IMR-90 (cell line): ENCODE measurements around the gene PDE11A. TPM values are rescaled to one million over a fixed set of nuclear protein-coding genes. Genes with fewer than 3 reads are reported as not detected.
A peak's percentile ranks its signal among the peaks of the same experiment; 100 is the strongest.

Source experiments
- ATAC-seq: fragments of 200-7000 bp; cut with Tn5 transposase; 2 replicates; pipeline ENCODE4 v1.9.1; 2020; ENCODE audit warnings: low read depth, mild to moderate bottlenecking, moderate library complexity
- BruUV-seq: library from RNA; stranded (reverse); fragments of 400-500 nt; replicated peaks from 2 replicates; lab custom pipeline; 2021; lab: Mats Ljungman, UMichigan
- CTCF ChIA-PET: fragments of 300-600 bp; formaldehyde crosslinking; extraction: SDS; loops from one replicate; lab custom pipeline; 2021; ENCODE audit warnings: antibody characterized with exemption; lab: Yijun Ruan, JAX
- POLR2A ChIA-PET: fragments of 300-600 bp; sonication (Branson Sonifier 250); formaldehyde crosslinking; loops from one replicate; lab custom pipeline; 2022; ENCODE audit warnings: antibody characterized with exemption; ENCODE audit not compliant: unreplicated experiment; lab: Charles Lee
- DNase-seq: peaks from one replicate; pipeline ENCODE4 v3.0.0; 2013
- H2AFZ ChIP-seq: replicated peaks from 2 replicates; pipeline ENCODE3; 2013; ENCODE audit warnings: low read length, mild to moderate bottlenecking; ENCODE audit not compliant: poor library complexity
- H2AK5ac ChIP-seq: 2 replicates; pipeline ENCODE4 v1.6.1; 2013; ENCODE audit warnings: low read depth, low read length, inconsistent platforms
- H2AK9ac ChIP-seq: replicated peaks from 2 replicates; pipeline ENCODE3; 2013; ENCODE audit warnings: mild to moderate bottlenecking, low read depth, low read length, moderate library complexity; ENCODE audit not compliant: poor library complexity
- H2BK120ac ChIP-seq: 2 replicates; pipeline ENCODE4 v1.6.1; 2013; ENCODE audit warnings: low read depth, low read length, inconsistent platforms
- H2BK15ac ChIP-seq: 3 replicates; pipeline ENCODE4 v1.6.1; 2013; ENCODE audit warnings: low read depth, low read length, inconsistent platforms
- H2BK20ac ChIP-seq: 2 replicates; pipeline ENCODE4 v1.6.1; 2013; ENCODE audit warnings: low read depth, mild to moderate bottlenecking, inconsistent platforms, low read length, moderate library complexity
- H2BK5ac ChIP-seq: 2 replicates; pipeline ENCODE4 v1.6.1; 2013; ENCODE audit warnings: mild to moderate bottlenecking, low read depth, low read length, inconsistent platforms; ENCODE audit not compliant: poor library complexity, severe bottlenecking
- H3K14ac ChIP-seq: replicated peaks from 2 replicates; pipeline ENCODE4 v1.6.1; 2013; ENCODE audit warnings: low read depth, low read length, inconsistent platforms
- H3K18ac ChIP-seq: 2 replicates; pipeline ENCODE4 v1.6.1; 2013; ENCODE audit warnings: low read depth, low read length, control low read depth
- H3K23ac ChIP-seq: 2 replicates; pipeline ENCODE4 v1.6.1; 2013; ENCODE audit warnings: low read depth, low read length, inconsistent platforms
- H3K27ac ChIP-seq: 2 replicates; pipeline ENCODE4 v1.5.1; 2013; ENCODE audit warnings: mild to moderate bottlenecking, control low read depth, low read length; ENCODE audit not compliant: insufficient read depth
- H3K27me3 ChIP-seq: 2 replicates; pipeline ENCODE4 v1.6.1; 2013; ENCODE audit warnings: low read length; ENCODE audit not compliant: control insufficient read depth, insufficient read depth
- H3K36me3 ChIP-seq: 2 replicates; pipeline ENCODE4 v1.6.1; 2013; ENCODE audit warnings: low read length, mixed read lengths; ENCODE audit not compliant: control insufficient read depth, insufficient read depth
- H3K4ac ChIP-seq: 2 replicates; pipeline ENCODE4 v1.6.1; 2013; ENCODE audit warnings: low read depth, low read length, inconsistent platforms
- H3K4me1 ChIP-seq: 2 replicates; pipeline ENCODE4 v1.6.1; 2013; ENCODE audit warnings: low read length, mixed read lengths; ENCODE audit not compliant: control insufficient read depth, insufficient read depth
- H3K4me2 ChIP-seq: 2 replicates; pipeline ENCODE4 v1.6.1; 2013; ENCODE audit warnings: low read depth, mild to moderate bottlenecking, control low read depth, low read length, moderate library complexity
- H3K4me3 ChIP-seq: 2 replicates; pipeline ENCODE4 v1.5.1; 2013; ENCODE audit warnings: low read depth, mild to moderate bottlenecking, control low read depth, low read length, moderate library complexity; ENCODE audit not compliant: insufficient read depth
- H3K56ac ChIP-seq: 2 replicates; pipeline ENCODE4 v1.6.1; 2013; ENCODE audit warnings: low read length, inconsistent platforms; ENCODE audit not compliant: insufficient read depth; ENCODE audit errors: extremely low read depth
- H3K79me1 ChIP-seq, 2 experiments: 2 replicates each; pipeline ENCODE4 v1.6.1; 2013; ENCODE audit warnings: low read length in 2 of 2, inconsistent platforms in 1 of 2, low read depth in 1 of 2
- H3K9ac ChIP-seq: 2 replicates; pipeline ENCODE4 v1.6.1; 2013; ENCODE audit warnings: low read depth, low read length, control low read depth
- H3K9me1 ChIP-seq: 2 replicates; pipeline ENCODE4 v1.6.1; 2013; ENCODE audit warnings: low read length, inconsistent platforms; ENCODE audit not compliant: insufficient read depth
- H3K9me3 ChIP-seq: 2 replicates; pipeline ENCODE4 v1.6.1; 2013; ENCODE audit warnings: low read length; ENCODE audit not compliant: control insufficient read depth, insufficient read depth
- H4K20me1 ChIP-seq: 2 replicates; pipeline ENCODE4 v1.6.1; 2013; ENCODE audit warnings: low read length, inconsistent platforms; ENCODE audit not compliant: insufficient read depth
- H4K5ac ChIP-seq: 2 replicates; pipeline ENCODE4 v1.6.1; 2013; ENCODE audit warnings: mild to moderate bottlenecking, low read depth, low read length, control low read depth
- H4K8ac ChIP-seq, 2 experiments: 2 replicates each; pipeline ENCODE4 v1.6.1; 2013; ENCODE audit warnings: low read depth in 2 of 2, low read length in 2 of 2, control low read depth in 1 of 2, inconsistent platforms in 1 of 2
- H4K91ac ChIP-seq: 2 replicates; pipeline ENCODE4 v1.6.1; 2013; ENCODE audit warnings: low read depth, low read length, inconsistent platforms; ENCODE audit not compliant: insufficient read depth
- BHLHE40 ChIP-seq: fragments of 150-350 bp; IDR thresholded peaks from 2 replicates; pipeline ENCODE4 v1.6.1; 2016; ENCODE audit warnings: mild to moderate bottlenecking, low read depth, low read length
- CHD1 ChIP-seq: IDR thresholded peaks from 2 replicates; pipeline ENCODE4 v1.6.1; 2012; ENCODE audit warnings: low read depth, low read length, improper control_type of control experiment
- CTCF ChIP-seq: conservative IDR thresholded peaks from 2 replicates; pipeline ENCODE4 v1.5.1; 2012; ENCODE audit warnings: mild to moderate bottlenecking, low read depth, low read length, improper control_type of control experiment
- ELK1 ChIP-seq: fragments of 150-350 bp; IDR thresholded peaks from 2 replicates; pipeline ENCODE4 v1.6.1; 2016; ENCODE audit warnings: low read depth, mild to moderate bottlenecking, low read length, moderate library complexity, borderline replicate concordance
- FOS ChIP-seq: fragments of 150-350 bp; IDR thresholded peaks from 2 replicates; pipeline ENCODE4 v1.6.1; 2016; ENCODE audit warnings: low read depth, low read length
- MAFK ChIP-seq: IDR thresholded peaks from 2 replicates; pipeline ENCODE4 v1.6.1; 2012; ENCODE audit warnings: low read depth, low read length, improper control_type of control experiment
- MAZ ChIP-seq: IDR thresholded peaks from 2 replicates; pipeline ENCODE4 v1.6.1; 2012; ENCODE audit warnings: low read depth, mild to moderate bottlenecking, low read length, improper control_type of control experiment, moderate library complexity, borderline replicate concordance
- MXI1 ChIP-seq: IDR thresholded peaks from 2 replicates; pipeline ENCODE4 v1.6.1; 2012; ENCODE audit warnings: low read depth, mild to moderate bottlenecking, low read length, moderate library complexity, borderline replicate concordance
- NFE2L2 ChIP-seq: fragments of 150-350 bp; IDR thresholded peaks from 2 replicates; pipeline ENCODE4 v1.6.1; 2016; ENCODE audit warnings: low read depth, mild to moderate bottlenecking, low read length
- RCOR1 ChIP-seq: IDR thresholded peaks from 2 replicates; pipeline ENCODE4 v1.6.1; 2012; ENCODE audit warnings: mild to moderate bottlenecking, low read length, improper control_type of control experiment; ENCODE audit not compliant: insufficient replicate concordance
- RFX5 ChIP-seq: IDR thresholded peaks from 2 replicates; pipeline ENCODE4 v1.8.0; 2012; ENCODE audit warnings: low read depth, mild to moderate bottlenecking, low read length, moderate library complexity
- SMC3 ChIP-seq: fragments of 150-350 bp; IDR thresholded peaks from 2 replicates; pipeline ENCODE4 v1.6.1; 2016; ENCODE audit warnings: low read depth, mild to moderate bottlenecking, antibody characterized with exemption, low read length, moderate library complexity
- USF2 ChIP-seq: fragments of 150-350 bp; IDR thresholded peaks from 2 replicates; pipeline ENCODE4 v1.6.1; 2017; ENCODE audit warnings: mild to moderate bottlenecking, antibody characterized with exemption, low read length, low read depth
- WGBS, 2 experiments: methylation state at CpG; one replicate each; pipeline versions ENCODE4 v1.1.5 to v1.1.7; 2013; ENCODE audit warnings: missing lambda C conversion rate in 2 of 2; ENCODE audit not compliant: insufficient read length in 1 of 2; ENCODE audit errors: extremely low coverage in 2 of 2; 5-methylcytosine and 5-hydroxymethylcytosine counted together
- dilution Hi-C: fragments of 300-500 bp; cut with HindIII; formaldehyde crosslinking; loops from one replicate; pipeline ENCODE4 v1.14.3; 2018; ENCODE audit warnings: low sequenced_read_pairs; ENCODE audit not compliant: unreplicated experiment
- in situ Hi-C: fragments of 300-500 bp; cut with MboI; formaldehyde crosslinking; loops from 3 replicates; pipeline ENCODE4 v1.14.3; 2019; ENCODE audit warnings: low sequenced_read_pairs, inconsistent platforms, mixed read lengths
- intact Hi-C: fragments of 100-400 bp; cut with micrococcal nuclease; formaldehyde crosslinking; loops from 2 replicates; pipeline ENCODE4 v1.10.0; 2022
- polyA plus RNA-seq, 3 experiments: library from polyadenylated mRNA; depleted of rRNA; stranded (reverse); fragments of >200 nt; gene quantifications; 2 replicates each; pipeline ENCODE4 v1.2.3, GENCODE V29; 2012; ENCODE audit warnings: low replicate concordance in 1 of 3
- total RNA-seq: library from RNA; depleted of rRNA; stranded (reverse); fragments of >200 nt; gene quantifications from 2 replicates; pipeline ENCODE4 v1.2.3, GENCODE V29; 2012

Gene PDE11A
- total and polyA plus RNA-seq, 2 of the 4 experiments (the other 2 are of a cell fraction), result 0.21 to 0.72 TPM

GRCh38 chr2:177593402-177593801 lies 479.2 kb downstream of the PDE11A start:
- WGBS, 2 experiments, result 80% methylated on average over 1 of the region's 3 CpGs; no CpG with 5 or more reads in 1 of the 2 experiments
- intact Hi-C loops (no loop called here), dilution Hi-C loops (no loop called here), in situ Hi-C loops (no loop called here)
- H3K9ac ChIP-seq, result no peak overlapping the region
- ChIA-PET POLR2A (no interaction called here), CTCF (interaction anchor here (1.0 kb wide), 1 partner anchor 11 kb away, joined by 4 read pairs; no protein-coding TSS in a partner anchor)
- H3K14ac ChIP-seq, result no peak overlapping the region
- peak overlapping the region; percentile 46 for H2AFZ ChIP-seq
- no peak overlapping the region for H4K91ac ChIP-seq
- no peak overlapping the region for H2BK5ac ChIP-seq
- ATAC-seq (no peak), DNase-seq (no peak)
- no peak overlapping the region for H3K4ac ChIP-seq
- H3K4me3 ChIP-seq, result no peak overlapping the region
- no peak overlapping the region for H2BK15ac ChIP-seq
- H3K56ac ChIP-seq, result no peak overlapping the region
- H3K36me3 ChIP-seq, result no peaks in the 10 kb centered on the region
- H2AK9ac ChIP-seq, result peak overlapping the region; percentile 11
- no peak overlapping the region for H4K5ac ChIP-seq
- no peak overlapping the region for H3K27ac ChIP-seq
- H2AK5ac ChIP-seq, result no peak overlapping the region
- no peaks in the 10 kb centered on the region for H3K9me3 ChIP-seq
- no TSS peak for BruUV-seq
- no peak overlapping the region for H4K8ac ChIP-seq
- no peaks in the 10 kb centered on the region for H3K9me1 ChIP-seq
- TF ChIP-seq USF2, result no peak
- no peak for TF ChIP-seq CHD1
- TF ChIP-seq ELK1, result no peak
- no peak for TF ChIP-seq NFE2L2
- no peak for TF ChIP-seq MAZ
- TF ChIP-seq MXI1, result no peak
- TF ChIP-seq MAFK, result no peak
- TF ChIP-seq RFX5, result no peak
- TF ChIP-seq SMC3, result no peak
- TF ChIP-seq CTCF, result no peak
- no peak for TF ChIP-seq BHLHE40
- no peak for TF ChIP-seq FOS
- no peak for TF ChIP-seq RCOR1
- H4K20me1 ChIP-seq, result no peaks in the 10 kb centered on the region
- H3K79me1 ChIP-seq, result no peaks in the 10 kb centered on the region
- no peak overlapping the region for H3K18ac ChIP-seq
- H3K4me1 ChIP-seq, result no peaks in the 10 kb centered on the region
- H3K4me2 ChIP-seq, result no peak overlapping the region
- no peak overlapping the region for H2BK20ac ChIP-seq
- H3K23ac ChIP-seq, result no peak overlapping the region
- H3K27me3 ChIP-seq, result peaks cover 4% of the 10 kb centered on the region
- H2BK120ac ChIP-seq, result no peak overlapping the region
